SK-N-SH (cell line): ENCODE measurements around the gene TMC1. TPM values are rescaled to one million over a fixed set of nuclear protein-coding genes. Genes with fewer than 3 reads are reported as not detected.

Experiments used
- CTCF ChIA-PET: fragments of 300-600, 350-600 bp; formaldehyde crosslinking; extraction: SDS; loops from one replicate; lab custom pipeline; 2021; lab: Yijun Ruan, JAX
- POLR2A ChIA-PET: fragments of 350-600 bp; sonication (Branson Sonifier 250); formaldehyde crosslinking; extraction: SDS; loops from one replicate; lab custom pipeline; 2020; ENCODE audit warnings: antibody characterized with exemption, inconsistent platforms; lab: Yijun Ruan, JAX
- DNase-seq: peaks from one replicate; pipeline ENCODE4 v3.0.0; 2012
- H2AFZ ChIP-seq: fragments of 200-600 bp; sonication (generic); 2 replicates; pipeline ENCODE4 v1.8.1; 2016; ENCODE audit warnings: antibody characterized with exemption, mild to moderate bottlenecking, low read depth
- H3F3A ChIP-seq: fragments of 200-600 bp; sonication (generic); replicated peaks from 2 replicates; pipeline ENCODE3; 2016; ENCODE audit warnings: antibody characterized with exemption, mild to moderate bottlenecking; ENCODE audit not compliant: insufficient read depth
- H3K27ac ChIP-seq, 2 experiments: fragments of 200-500 bp in 1 of 2; fragments of 200-600 bp in 1 of 2; sonication (Bioruptor generic) in 1 of 2; sonication (generic), shearing (Covaris generic) in 1 of 2; 2 replicates each; pipeline versions ENCODE4 v1.5.1 to v1.6.1; 2014 to 2016; ENCODE audit warnings: low read depth in 2 of 2, inconsistent platforms in 1 of 2, low read length in 1 of 2, mild to moderate bottlenecking in 1 of 2, mixed read lengths in 1 of 2
- H3K27me3 ChIP-seq: fragments of 200-600 bp; sonication (generic), shearing (Covaris generic); 2 replicates; pipeline ENCODE4 v1.6.1; 2016; ENCODE audit warnings: mixed run types; ENCODE audit not compliant: insufficient read depth
- H3K36me3 ChIP-seq, 2 experiments: fragments of 200-500 bp in 1 of 2; fragments of 200-600 bp in 1 of 2; sonication (Bioruptor generic) in 1 of 2; sonication (generic) in 1 of 2; replicated peaks in 1 of 2; 2 replicates each; pipeline versions ENCODE3 to v1.5.1; 2014 to 2016; ENCODE audit warnings: low read length in 1 of 2, mild to moderate bottlenecking in 1 of 2; ENCODE audit not compliant: insufficient read depth in 2 of 2, control insufficient read depth in 1 of 2
- H3K4me1 ChIP-seq, 2 experiments: fragments of 200-500 bp in 1 of 2; fragments of 200-600 bp in 1 of 2; sonication (Bioruptor generic) in 1 of 2; sonication (generic), shearing (Covaris generic) in 1 of 2; 2 replicates each; pipeline versions ENCODE4 v1.5.1 to v1.6.1; 2014 to 2016; ENCODE audit warnings: low read depth in 1 of 2, low read length in 1 of 2, mixed run types in 1 of 2; ENCODE audit not compliant: insufficient read depth in 2 of 2, control insufficient read depth in 1 of 2
- H3K4me2 ChIP-seq: fragments of 200-600 bp; sonication (generic), shearing (Covaris generic); 2 replicates; pipeline ENCODE4 v1.6.1; 2017; ENCODE audit warnings: mixed run types
- H3K4me3 ChIP-seq, 2 experiments: fragments of 200-500 bp in 1 of 2; fragments of 200-600 bp in 1 of 2; sonication (Bioruptor generic) in 1 of 2; sonication (generic), shearing (Covaris generic) in 1 of 2; 2 replicates each; pipeline versions ENCODE4 v1.5.1 to v1.8.1; 2014 to 2016; ENCODE audit warnings: low read depth in 2 of 2, inconsistent platforms in 1 of 2, low read length in 1 of 2, mild to moderate bottlenecking in 1 of 2, mixed read lengths in 1 of 2, moderate library complexity in 1 of 2
- H3K79me2 ChIP-seq: fragments of 200-600 bp; sonication (generic); 2 replicates; pipeline ENCODE4 v1.8.1; 2017; ENCODE audit warnings: mild to moderate bottlenecking; ENCODE audit not compliant: insufficient read depth
- H3K9ac ChIP-seq: fragments of 200-600 bp; sonication (generic); 2 replicates; pipeline ENCODE4 v1.6.1; 2017; ENCODE audit warnings: mixed run types
- H3K9me2 ChIP-seq: fragments of 200-600 bp; sonication (generic); 2 replicates; pipeline ENCODE4 v1.6.1; 2017; ENCODE audit warnings: mixed run types
- H3K9me3 ChIP-seq: fragments of 200-600 bp; sonication (generic); 2 replicates; pipeline ENCODE4 v1.6.1; 2017; ENCODE audit warnings: mixed run types, mild to moderate bottlenecking, moderate library complexity
- H4K20me1 ChIP-seq: fragments of 200-600 bp; sonication (generic); 2 replicates; pipeline ENCODE4 v1.6.1; 2017; ENCODE audit warnings: mild to moderate bottlenecking, mixed run types; ENCODE audit not compliant: insufficient read depth
- CTCF ChIP-seq: fragments of 200-600 bp; sonication (generic); IDR thresholded peaks from 2 replicates; pipeline ENCODE4 v1.6.1; 2017; ENCODE audit warnings: antibody characterized with exemption, mild to moderate bottlenecking, moderate library complexity
- EZH2phosphoT487 ChIP-seq: fragments of 200-600 bp; sonication (generic); IDR thresholded peaks from 2 replicates; pipeline ENCODE4 v1.6.1; 2017; ENCODE audit warnings: low read depth, mixed run types, mild to moderate bottlenecking, antibody characterized with exemption, moderate library complexity, borderline replicate concordance
- GATA2 ChIP-seq: sonication (generic); formaldehyde crosslinking; IDR thresholded peaks from 2 replicates; pipeline ENCODE4 v1.5.0; 2020; ENCODE audit warnings: mild to moderate bottlenecking, missing genetic modification reagents
- IRF3 ChIP-seq: fragments of 150-350 bp; IDR thresholded peaks from 2 replicates; pipeline ENCODE4 v1.6.1; 2016; ENCODE audit warnings: mild to moderate bottlenecking, low read depth, low read length
- MAX ChIP-seq: IDR thresholded peaks from 2 replicates; pipeline ENCODE4 v1.4.0; 2012; ENCODE audit warnings: low read depth
- MEF2A ChIP-seq: IDR thresholded peaks from 2 replicates; pipeline ENCODE4 v1.4.0; 2012; ENCODE audit warnings: low read depth, borderline replicate concordance
- MXI1 ChIP-seq: IDR thresholded peaks from 2 replicates; pipeline ENCODE4 v1.6.1; 2012; ENCODE audit warnings: mild to moderate bottlenecking, low read depth, low read length, improper control_type of control experiment
- NFIC ChIP-seq: IDR thresholded peaks from 2 replicates; pipeline ENCODE4 v1.4.0; 2012; ENCODE audit warnings: borderline replicate concordance
- NRF1 ChIP-seq: IDR thresholded peaks from 2 replicates; pipeline ENCODE4 v1.6.1; 2012; ENCODE audit warnings: low read depth, mild to moderate bottlenecking, low read length
- PBX3 ChIP-seq: IDR thresholded peaks from 2 replicates; pipeline ENCODE4; 2012
- POLR2AphosphoS5 ChIP-seq: IDR thresholded peaks from 2 replicates; pipeline ENCODE4 v1.6.1; 2012; ENCODE audit warnings: low read depth, low read length
- RAD21 ChIP-seq: IDR thresholded peaks from 2 replicates; pipeline ENCODE4 v1.6.1; 2012; ENCODE audit warnings: mild to moderate bottlenecking, low read length
- RCOR1 ChIP-seq: fragments of 150-350 bp; IDR thresholded peaks from 2 replicates; pipeline ENCODE4 v1.6.1; 2017; ENCODE audit warnings: antibody characterized with exemption, low read length
- RFX5 ChIP-seq: IDR thresholded peaks from 2 replicates; pipeline ENCODE4 v1.6.1; 2012; ENCODE audit warnings: mild to moderate bottlenecking, improper control_type of control experiment, low read length
- RXRA ChIP-seq: IDR thresholded peaks from 2 replicates; pipeline ENCODE4 v1.4.0; 2012; ENCODE audit warnings: low read depth, mild to moderate bottlenecking, borderline replicate concordance
- TAF1 ChIP-seq: IDR thresholded peaks from 2 replicates; pipeline ENCODE4 v1.6.1; 2012; ENCODE audit warnings: low read depth, mild to moderate bottlenecking, low read length, moderate library complexity, borderline replicate concordance
- TCF12 ChIP-seq: IDR thresholded peaks from 2 replicates; pipeline ENCODE4 v1.4.0; 2012
- YY1 ChIP-seq: IDR thresholded peaks from 2 replicates; pipeline ENCODE4 v1.4.0; 2012; ENCODE audit warnings: low read depth, mild to moderate bottlenecking
- polyA plus RNA-seq, 3 experiments: library from polyadenylated mRNA; depleted of rRNA; stranded (reverse); fragments of >200 nt; gene quantifications; 2 replicates each; pipeline ENCODE4 v1.2.3, GENCODE V29; 2012

The TMC1 gene
- polyA plus RNA-seq, 1 of the 3 experiments (the other 2 are of a cell fraction): not detected

- no peaks in the 10 kb centered on the region for H3K9me3 ChIP-seq
- ChIA-PET CTCF (no interaction called here), POLR2A (no interaction called here)
- H3K27ac ChIP-seq: no peak overlapping the region
- no peak overlapping the region for H3K4me3 ChIP-seq
- H3K36me3 ChIP-seq: no peaks in the 10 kb centered on the region
- no peak overlapping the region for H3K4me2 ChIP-seq
- no peaks in the 10 kb centered on the region for H3K27me3 ChIP-seq
- H3K9ac ChIP-seq: no peak overlapping the region
- TF ChIP-seq RXRA: no peak
- no peak for TF ChIP-seq NRF1
- no peak for TF ChIP-seq POLR2AphosphoS5
- TF ChIP-seq PBX3: no peak
- no peak for TF ChIP-seq RFX5
- no peak for TF ChIP-seq RCOR1
- no peak for TF ChIP-seq YY1
- no peak for TF ChIP-seq TAF1
- TF ChIP-seq NFIC: no peak
- no peak for TF ChIP-seq EZH2phosphoT487
- no peak for TF ChIP-seq GATA2 (CRISPR knock-in tag)
- no peak for TF ChIP-seq CTCF
- no peak for TF ChIP-seq MEF2A
- TF ChIP-seq RAD21: no peak
- TF ChIP-seq, all 33 proteins: peak for 0
- Histone ChIP-seq H3K4me1 (no peaks in the 10 kb centered on the region), H4K20me1 (no peaks in the 10 kb centered on the region), H3K79me2 (no peaks in the 10 kb centered on the region), H2AFZ (no peak overlapping the region), H3F3A (no peaks in the 10 kb centered on the region), H3K9me2 (no peaks in the 10 kb centered on the region)
- DNase-seq: no peak
These were observed 165.9 kb downstream of the TMC1 start for GRCh38 chr9:72687331-72687730.

GRCh38 chr9:72691671-72692070 lies 170.3 kb downstream of the TMC1 start:
- TF ChIP-seq MXI1 (no peak), MAX (no peak), RCOR1 (no peak), IRF3 (no peak), CTCF (no peak), TCF12 (no peak), YY1 (no peak), RXRA (no peak)
- H3K4me2 ChIP-seq: no peak overlapping the region
- no peaks in the 10 kb centered on the region for H3K4me1 ChIP-seq
- no peaks in the 10 kb centered on the region for H3K9me3 ChIP-seq
- H2AFZ ChIP-seq: no peak overlapping the region
- H3K9me2 ChIP-seq: no peaks in the 10 kb centered on the region
- H3K36me3 ChIP-seq: no peaks in the 10 kb centered on the region
- no peak overlapping the region for H3K9ac ChIP-seq
- CTCF ChIA-PET: no interaction called here
- no peaks in the 10 kb centered on the region for H3K27me3 ChIP-seq
- DNase-seq: no peak
- no peaks in the 10 kb centered on the region for H4K20me1 ChIP-seq
- H3K27ac ChIP-seq: no peak overlapping the region
- H3K79me2 ChIP-seq: no peaks in the 10 kb centered on the region
- POLR2A ChIA-PET: no interaction called here
- no peak overlapping the region for H3K4me3 ChIP-seq
- no peaks in the 10 kb centered on the region for H3F3A ChIP-seq
